ENCODE results near the gene KCNQ2.

Gene KCNQ2

DNA sequence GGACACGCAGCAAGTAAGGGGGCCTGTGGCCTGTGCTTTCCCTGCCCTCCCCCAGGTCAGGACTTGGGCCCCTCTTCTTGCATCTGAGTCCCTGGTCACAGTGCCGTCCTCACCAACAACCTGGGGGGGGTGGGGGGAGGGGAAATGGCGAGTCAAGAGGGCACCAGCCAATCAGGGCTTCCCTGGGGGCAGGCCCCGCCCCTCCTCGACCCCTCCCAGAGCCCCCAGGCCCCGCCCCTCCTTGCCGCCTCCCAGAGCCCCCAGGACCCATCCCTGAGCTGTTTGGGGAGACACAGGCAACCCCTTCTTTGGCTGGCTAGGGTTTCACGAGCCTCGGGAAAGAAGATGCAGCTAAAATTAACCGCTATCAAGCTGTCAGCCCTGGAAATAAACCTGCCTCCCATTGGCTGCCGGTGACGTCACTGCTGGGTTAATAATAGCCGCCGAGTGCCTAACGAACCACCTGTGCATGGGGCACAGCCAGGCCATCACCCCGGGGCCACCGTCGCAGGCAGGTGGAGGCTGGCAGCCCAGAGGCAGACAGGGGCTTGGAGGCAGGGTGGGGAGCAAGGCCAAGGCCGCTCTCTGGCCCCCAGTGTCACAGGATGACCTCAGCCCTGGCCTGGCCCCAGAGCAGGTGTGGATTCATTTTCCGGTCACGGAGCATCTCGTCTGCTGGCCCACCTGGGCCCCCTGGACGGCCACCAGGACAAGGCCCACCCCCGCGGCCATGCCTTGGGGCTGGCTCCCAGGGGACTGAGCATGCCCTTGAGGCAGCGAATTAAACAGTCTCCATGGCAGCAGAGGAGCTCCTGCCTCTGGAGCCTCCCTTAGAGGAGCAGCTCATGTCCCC, 29.6 kb upstream of the KCNQ2 start:
- DNase-seq (ENCODE audit: low spot score), result peak; percentile 49

DNA sequence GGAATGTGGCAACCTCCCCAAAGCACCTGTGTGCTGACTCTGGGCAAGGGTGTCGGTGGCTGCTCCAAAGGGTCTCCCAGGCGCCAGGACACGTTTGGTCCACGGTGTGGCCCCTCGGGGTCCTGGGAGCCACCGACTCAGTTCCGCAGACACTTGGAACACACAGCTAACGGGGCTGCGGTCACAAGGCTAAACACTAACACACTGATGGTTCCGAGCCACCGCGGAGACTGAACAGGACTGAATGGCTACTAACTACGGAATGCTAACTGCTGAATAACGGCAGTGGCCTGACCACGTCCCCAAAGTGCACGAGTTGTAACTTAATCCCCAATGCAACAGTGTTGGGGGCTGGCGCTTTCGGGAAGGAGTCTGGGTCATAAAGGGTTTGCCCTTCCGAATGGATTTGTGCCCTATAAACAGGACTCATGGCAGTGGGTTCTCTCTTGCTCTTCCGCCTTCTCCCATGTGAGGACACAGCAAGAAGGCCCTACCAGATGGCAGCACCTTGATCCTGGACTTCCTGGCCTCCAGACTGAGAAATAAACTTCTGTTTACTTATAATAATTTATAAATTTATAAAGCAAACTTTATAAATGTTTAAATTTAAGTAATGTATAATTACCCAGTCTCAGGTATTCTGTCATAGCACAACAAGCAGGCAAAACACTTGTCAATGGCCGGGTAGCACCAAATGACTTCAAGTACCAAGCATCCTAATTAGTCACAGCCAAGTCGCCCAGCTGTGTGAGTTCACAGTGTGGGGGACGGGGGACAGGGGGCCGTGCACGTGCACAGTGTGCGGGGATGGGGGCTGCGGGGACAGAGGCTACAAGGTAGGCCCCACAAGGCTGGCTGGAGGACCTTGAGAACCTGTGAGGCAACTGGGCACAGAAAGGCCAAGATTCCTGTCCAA, 28.7 kb upstream of the KCNQ2 start:
- DNase-seq (ENCODE audit: low spot score), result no peak

DNA sequence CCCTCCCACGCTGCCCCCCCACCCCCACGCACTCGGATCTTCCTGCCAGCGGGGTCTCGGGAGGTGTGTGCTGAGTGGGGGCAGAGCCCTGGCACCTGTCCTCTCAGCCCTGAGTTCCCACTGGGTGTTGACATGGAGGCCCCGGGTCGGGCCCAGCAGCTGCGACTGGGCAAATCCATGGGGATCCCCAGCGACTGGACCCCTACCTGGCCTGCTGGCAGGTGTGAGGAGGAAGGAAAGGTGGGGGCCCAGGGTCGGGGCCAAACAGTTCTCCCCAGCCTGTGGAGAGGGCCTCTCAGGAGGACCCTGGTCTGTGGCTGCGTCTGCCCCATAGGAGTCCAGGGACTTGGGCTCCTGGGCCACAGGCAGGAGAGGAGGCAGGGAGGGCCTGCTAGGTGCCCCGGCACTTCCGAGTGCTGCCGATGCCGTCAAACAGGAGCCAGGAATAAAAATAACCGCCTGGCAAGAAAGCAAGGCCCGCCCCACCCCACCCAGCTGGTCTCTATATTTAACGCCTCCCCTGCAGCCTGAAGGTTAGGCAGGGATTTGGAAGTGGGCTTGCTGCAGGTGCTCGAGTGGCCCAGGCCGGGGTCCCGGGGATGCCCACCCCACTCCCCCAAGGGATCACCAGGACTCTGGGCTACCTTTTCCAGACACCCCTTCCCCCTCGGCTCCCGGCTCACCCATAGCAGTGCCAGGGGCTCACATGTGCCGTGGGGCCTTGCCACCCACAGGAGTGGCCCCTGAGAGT, 27.9 kb upstream of the KCNQ2 start:
- no peak for DNase-seq (ENCODE audit: low spot score)

DNA sequence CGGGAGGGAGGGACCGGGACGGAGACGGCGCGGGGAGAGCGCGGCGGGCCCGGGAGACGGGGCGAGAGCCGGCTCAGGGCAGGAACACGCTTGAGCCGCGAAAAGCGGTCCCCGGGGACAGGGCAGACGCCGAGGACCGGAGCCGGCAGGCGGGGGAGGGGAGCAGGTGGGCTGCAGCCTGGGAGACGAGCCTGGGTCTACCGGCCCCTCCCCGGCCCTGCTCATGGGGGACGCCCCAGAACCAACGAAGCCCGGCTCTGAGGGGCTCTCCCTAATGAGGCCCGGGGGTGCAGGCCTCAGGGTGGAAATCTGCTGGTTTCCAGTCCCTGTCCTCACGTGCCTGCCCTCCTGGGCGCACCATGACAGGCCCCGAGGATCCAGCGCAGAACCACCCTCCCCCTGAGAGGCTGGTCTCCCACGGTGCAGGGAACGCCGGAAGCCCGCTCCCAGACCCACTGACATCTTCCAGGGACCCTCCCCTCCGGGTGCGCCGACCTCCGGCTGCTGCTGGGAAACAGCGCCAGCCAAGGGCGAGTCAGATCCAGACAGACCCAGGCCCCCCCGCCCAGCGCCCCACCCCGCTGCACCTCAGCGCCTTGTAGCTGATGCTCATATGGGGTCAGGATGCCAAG, 27.0 kb upstream of the KCNQ2 start:
- DNase-seq (ENCODE audit: low spot score), result no peak

DNA sequence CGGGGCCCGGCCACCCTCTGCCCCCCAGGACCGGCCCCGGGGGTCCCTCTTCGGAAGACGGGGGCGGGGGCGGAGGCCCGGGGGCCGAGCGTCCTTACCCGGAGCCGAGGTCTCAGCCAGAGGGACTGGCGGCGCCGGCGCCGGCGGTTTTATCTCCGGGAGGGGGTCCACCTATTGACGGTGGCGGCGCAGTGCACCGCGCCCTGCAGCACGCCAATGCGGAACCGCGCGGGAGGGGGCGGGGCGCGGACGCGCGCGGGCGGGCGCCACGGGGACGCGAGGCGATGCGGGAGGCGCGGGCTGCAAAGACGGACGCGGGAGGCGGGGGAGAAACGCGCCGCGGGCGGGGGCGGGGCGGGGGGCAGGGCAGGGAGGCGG, 26.5 kb upstream of the KCNQ2 start, which contains the start of gene EEF1A2:
EEF1A2 (minus strand) TSS at position 124 of the 378 bp plus-strand sequence. CDS start 1,320 bp downstream, outside the sequence.
- DNase-seq (ENCODE audit: low spot score), result no peak

DNA sequence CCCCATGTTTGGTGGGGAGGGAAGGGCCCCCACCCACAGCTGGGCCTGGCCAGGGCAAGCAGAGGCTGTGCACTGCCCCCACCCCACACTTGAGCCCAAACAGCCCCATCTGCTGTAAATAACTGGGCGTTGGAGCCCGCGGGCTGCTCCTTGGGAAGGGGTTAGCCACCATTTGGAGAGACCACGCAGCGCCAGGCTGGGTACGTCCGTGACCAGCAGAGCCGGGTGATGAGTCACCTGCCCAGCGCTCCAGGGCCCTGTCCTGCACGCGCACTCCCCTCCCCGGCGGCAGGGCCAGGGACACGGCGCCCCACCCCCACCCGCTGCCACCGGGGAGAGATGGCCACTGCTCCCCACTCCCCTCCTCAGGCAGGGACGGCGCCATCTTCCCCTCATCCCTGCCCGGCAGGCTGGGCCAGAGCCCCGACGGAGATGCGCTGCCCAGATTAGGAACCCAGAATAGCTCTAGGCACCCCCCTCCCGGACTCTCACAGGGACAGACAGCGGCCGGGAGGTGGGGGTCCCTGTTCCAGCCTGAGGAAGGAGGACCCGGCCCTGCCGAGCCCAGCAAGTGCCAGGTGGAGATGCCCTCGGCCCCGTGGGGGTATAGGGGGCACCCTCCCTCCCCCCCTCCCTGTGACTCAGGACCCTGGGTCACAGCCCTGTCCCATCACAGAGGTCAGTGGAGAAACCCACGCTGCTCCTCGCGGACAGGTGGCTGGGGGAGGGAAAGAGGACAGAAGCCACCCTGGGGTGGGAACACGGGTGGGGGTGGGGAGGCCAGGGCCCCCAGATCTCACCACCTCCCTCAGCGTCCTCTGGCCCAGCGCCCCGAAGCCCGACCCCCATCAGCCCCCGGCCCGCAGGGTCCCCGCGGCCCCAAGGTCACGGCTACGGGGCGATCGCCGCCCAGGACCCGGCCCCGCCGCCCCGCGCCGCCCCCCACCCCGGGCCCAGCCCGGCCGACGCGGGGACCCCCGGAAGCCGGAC, 25.8 kb upstream of the KCNQ2 start:
- DNase-seq (ENCODE audit: low spot score), result peak; percentile 62

DNA sequence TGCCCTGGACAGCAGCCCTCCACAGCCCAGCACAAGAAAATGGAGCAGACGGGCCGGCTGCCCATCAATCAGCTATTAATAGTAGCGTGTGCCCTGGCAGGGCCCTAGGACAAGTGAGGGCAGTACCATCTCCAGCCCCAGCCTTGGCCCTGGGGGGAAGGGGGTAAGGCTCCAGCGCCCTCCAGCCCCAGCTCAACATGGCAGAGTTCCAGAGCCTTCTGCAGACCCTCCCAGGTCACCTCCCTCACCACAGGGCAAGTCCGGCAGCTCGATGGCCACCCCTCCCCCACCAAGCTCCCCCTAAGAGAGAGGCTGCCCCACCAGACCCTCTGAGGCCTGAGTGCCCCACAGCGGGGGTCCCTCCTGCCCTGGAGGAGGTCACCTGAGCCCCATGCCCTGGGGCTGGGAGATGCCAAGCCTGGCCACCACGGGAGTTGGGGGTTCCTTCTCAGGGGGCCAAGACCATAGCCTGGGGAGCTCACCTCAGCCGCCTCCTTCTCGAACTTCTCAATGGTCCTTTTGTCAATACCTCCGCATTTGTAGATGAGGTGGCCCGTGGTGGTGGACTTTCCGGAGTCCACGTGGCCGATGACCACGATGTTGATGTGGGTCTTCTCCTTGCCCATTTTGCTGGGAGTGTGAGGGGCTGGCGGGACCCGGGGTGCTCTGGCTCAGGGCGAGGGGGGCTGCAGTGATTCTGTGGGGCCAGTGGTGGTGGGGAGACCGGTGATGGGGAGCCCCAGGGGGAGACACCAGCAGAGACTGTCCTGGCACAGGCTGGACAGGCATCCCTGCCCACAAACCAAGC, 24.9 kb upstream of the KCNQ2 start:
- no peak for DNase-seq (ENCODE audit: low spot score)

DNA sequence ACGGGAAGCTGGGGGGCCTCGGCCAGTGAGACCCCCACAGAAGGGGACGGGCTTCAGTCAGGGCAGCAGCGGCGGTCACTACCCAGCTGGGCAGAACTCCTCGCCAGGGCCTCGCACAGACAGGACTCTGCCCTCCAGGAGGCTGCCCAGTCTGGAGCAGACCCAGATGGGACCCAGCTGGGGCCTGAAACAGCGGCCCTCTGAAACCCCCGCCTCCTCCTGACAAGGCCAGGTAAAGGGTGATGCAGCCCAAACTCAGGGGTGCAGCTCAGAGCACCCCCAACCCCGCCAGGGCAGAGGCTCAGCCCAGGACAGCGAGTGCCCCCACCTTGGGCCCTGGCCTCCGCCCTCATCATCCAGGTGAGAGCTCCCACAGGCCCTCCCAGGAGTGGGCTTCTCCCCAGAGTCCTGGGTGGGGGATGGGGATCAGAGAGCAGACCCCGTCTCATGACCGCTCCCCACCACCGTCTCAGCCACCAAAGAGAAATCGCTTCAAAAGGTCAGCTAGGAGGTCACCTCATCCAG, 24.2 kb upstream of the KCNQ2 start:
- no peak for DNase-seq (ENCODE audit: low spot score)

DNA sequence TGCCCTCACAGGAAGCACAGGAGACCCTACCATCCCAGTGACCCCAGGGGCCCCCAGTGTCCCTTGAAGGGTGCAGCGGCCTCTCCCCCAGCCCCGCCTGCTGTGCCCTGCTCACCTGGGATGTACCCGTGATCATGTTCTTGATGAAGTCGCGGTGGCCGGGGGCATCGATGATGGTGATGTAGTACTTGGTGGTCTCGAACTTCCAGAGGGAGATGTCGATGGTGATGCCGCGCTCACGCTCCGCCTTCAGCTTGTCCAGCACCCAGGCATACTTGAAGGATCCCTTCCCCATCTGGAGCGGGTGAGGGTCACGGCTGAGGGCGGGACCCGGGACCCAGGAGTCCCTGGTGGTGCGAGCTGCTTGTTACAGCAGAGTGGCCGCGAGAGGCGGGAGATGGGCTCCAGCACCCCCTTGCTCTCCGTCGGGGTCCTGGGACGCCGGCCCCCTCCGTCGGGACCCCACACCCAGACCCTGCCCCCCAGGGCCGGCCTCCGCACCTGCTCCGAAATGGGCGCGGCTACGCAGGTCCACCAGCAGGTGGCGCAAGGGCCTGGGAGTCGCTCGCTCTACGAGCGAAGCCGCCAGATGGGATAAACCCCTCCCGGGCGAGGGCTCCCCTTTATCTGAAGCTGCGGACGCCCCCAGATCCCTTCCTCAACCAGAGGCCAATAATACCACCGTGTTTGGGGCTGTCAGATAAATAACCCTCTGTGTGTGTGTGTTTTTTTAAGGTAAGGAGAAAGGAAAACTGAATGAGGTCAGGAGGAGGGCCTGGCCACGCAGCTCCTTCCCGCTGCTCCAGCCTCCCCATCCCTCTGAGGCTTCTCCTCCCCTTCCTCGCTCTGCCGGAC, 23.5 kb upstream of the KCNQ2 start:
- DNase-seq (ENCODE audit: low spot score), result peak; percentile 75

DNA sequence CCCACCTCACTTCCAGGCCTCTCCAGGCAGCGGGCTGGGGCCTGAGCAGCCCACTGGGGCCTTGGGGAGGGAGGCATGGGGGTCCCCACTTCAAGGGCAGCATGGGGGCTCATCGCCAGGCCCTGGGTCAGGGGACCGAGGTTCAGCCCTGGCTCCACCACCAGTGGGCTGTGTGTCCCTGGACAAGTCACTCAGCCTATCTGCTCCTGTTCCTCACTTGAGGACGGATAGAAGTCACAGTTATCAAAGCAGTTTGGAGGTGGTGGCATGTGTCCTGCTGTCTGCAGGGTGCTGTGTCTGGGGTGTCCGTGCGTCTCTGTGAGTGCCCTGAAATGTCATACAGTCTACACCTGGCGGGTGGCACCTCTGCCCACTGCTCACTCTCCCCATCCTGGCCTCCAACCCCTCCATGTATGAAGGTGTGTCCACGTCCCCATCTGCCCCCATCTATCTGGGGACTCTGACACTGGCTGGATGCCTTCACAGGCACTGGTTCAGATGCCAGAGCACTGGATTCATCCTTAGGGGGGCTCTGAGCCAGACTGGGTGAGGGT, 22.8 kb upstream of the KCNQ2 start:
- no peak for DNase-seq (ENCODE audit: low spot score)

DNA sequence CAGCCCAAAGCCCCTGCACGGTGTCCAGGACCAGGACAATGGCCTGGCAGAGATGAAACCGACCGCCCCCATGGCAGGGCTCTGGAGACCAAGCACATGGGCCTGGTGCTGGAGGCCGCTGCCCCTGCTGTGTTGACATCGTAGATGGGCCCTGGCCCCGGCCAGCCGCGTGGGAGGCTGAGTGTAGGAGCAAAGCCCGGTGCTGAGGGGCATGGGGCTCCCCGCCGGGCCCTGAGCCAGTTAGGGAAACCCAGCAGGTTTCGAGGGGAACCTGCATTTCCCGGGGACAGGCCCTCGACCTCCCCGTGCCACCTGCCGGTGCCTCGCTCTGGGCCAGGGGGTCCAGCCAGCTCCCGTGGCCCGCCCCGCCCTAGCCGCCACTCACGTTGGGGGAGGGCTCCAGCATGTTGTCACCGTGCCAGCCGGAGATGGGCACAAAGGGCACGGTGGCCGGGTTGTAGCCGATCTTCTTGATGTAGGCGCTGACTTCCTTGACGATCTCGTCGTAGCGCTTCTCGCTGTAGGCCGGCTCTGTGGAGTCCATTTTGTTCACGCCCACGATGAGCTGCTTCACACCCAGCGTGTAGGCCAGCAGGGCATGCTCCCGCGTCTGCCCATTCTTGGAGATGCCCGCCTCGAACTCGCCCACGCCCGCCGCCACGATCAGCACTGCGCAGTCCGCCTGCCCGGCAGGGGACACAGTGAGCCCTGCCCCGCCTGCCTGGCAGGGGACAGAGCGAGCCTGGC, 22.1 kb upstream of the KCNQ2 start:
- DNase-seq (ENCODE audit: low spot score), result no peak

DNA sequence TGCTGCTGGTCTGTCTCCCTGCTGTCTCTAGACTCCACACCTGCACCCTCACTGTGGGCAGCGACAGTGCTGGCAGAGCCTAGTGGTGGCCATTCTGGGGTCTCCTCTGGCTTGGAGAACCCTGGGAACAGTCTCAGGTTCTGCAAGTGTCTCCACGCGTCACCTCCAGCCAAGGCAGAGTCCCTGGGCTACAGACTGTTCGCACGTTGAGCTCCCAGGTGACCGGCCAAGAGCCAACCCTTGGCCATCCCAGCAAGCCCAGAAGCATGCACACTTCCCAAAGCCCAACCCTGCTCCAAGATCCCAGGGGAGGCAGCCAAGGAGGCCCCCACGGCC, 21.6 kb upstream of the KCNQ2 start:
- no peak for DNase-seq (ENCODE audit: low spot score)

DNA sequence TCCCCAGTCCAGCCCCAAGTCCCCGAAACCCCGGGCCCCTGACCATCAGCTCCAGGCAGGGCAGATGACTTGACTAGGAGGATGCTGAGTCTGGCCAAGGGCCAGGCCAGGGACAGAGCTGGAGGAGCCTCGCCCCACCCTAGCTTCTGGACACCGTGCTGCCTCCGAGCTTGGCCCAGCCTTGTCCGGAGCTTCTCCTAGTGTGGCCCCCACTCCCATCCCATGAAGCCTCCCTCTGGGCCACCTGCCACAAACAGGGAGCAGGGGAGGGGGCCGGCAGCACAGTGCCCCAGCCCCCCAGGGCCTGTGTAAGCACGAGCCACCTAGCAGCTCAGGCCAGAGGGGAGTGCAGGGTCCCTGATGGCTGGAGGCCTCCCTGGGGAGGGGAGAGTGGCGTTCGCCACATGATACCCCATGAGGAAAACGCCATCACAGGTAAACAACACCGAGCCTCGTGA, 21.1 kb upstream of the KCNQ2 start:
- no peak for DNase-seq (ENCODE audit: low spot score)

DNA sequence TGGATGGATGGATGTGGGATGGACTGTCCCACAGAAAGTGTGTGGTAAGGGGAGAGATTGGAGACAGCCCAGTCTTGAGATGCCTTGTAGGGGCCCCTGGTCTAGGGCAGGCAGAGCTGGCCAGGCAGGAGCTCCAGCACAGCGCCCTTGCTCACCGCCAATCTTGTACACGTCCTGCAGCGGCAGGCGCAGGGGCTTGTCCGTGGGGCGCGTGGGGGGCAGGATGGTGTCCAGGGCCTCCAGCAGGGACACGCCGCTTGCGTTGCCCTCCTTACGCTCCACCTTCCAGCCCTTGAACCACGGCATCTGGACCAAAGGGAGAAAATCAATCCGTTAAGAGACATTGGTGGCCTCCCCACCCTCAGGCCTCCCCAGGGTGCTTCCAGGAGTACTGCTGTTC, 20.5 kb upstream of the KCNQ2 start:
- DNase-seq (ENCODE audit: low spot score), result no peak

DNA sequence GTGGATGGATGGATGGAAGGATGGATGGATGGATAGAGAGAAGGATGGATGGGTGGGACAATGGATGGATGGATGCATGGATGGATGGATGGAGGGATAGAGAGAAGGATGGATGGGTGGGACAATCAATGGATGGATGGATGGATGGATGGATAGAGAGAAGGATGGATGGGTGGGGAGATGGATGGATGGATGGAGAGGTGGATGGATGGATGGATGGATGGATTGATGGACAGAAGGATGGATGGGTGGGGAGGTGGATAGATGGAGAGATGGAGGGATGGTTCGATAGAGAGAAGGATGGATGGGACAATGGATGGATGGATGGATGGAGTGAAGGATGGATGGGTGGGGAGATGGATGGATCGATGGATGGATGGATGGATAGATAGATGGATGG, 20.1 kb upstream of the KCNQ2 start:
- DNase-seq (ENCODE audit: low spot score), result no peak

DNA sequence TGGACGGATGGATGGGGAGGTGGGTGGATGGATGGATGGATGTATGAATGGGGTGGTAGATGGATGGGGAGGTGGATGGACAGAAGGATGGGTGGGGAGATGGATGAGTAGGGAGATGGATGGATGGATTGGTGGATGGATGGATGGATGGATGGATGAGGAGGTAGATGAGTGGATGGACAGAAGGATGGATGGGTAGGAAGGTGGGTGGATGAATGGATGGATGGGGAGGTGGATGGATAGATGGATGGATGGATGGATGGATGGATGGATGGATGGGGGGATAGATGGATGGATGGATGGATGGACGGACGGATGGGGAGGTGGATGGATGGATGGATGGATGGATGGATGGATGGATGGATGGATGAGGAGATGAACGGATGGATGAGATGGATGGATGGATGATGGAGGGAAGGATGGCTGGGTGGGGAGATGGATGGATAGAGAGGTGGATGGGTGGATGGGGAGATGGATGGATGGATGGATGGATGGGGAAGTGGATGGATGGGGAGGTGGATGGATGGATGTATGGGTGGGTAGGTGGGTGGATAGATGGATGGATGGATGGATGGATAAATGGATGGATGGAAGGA, 19.3 kb upstream of the KCNQ2 start:
- no peak for DNase-seq (ENCODE audit: low spot score)

DNA sequence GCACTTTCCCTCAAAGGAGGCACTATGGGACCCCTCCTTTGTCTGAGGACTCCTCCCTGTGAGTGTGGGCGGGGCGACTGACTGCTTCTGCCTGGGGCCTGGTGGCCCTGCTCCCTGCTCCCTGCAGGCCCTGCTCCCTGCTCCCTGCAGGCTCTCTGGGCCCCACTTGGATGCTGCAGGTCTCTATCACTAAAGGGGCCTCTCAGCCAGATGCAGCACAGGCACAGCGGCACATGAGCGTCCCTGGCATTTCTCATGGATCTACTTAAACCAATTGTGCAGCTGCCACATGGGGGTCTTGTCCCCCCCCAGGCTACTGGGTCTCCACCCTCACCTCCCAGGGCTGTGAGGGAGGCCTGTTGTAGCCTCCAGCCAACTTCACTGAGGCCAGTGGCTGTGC, 18.6 kb upstream of the KCNQ2 start:
- DNase-seq (ENCODE audit: low spot score), result no peak
